ENCODE results near the gene LIN7B.

Gene LIN7B

GRCh38 chr19:49132974-49133609 is 18.9 kb downstream of the LIN7B start:
- no peak for TF ChIP-seq TAF1 (IDR thresholded peaks at IDR 0.05; ENCODE audit: low read depth)
- TF ChIP-seq TEAD4 (IDR thresholded peaks at IDR 0.05), result no peak
- TF ChIP-seq TCF12 (IDR thresholded peaks at IDR 0.05; ENCODE audit: low read depth), result no peak
- TF ChIP-seq, protein P1, sequence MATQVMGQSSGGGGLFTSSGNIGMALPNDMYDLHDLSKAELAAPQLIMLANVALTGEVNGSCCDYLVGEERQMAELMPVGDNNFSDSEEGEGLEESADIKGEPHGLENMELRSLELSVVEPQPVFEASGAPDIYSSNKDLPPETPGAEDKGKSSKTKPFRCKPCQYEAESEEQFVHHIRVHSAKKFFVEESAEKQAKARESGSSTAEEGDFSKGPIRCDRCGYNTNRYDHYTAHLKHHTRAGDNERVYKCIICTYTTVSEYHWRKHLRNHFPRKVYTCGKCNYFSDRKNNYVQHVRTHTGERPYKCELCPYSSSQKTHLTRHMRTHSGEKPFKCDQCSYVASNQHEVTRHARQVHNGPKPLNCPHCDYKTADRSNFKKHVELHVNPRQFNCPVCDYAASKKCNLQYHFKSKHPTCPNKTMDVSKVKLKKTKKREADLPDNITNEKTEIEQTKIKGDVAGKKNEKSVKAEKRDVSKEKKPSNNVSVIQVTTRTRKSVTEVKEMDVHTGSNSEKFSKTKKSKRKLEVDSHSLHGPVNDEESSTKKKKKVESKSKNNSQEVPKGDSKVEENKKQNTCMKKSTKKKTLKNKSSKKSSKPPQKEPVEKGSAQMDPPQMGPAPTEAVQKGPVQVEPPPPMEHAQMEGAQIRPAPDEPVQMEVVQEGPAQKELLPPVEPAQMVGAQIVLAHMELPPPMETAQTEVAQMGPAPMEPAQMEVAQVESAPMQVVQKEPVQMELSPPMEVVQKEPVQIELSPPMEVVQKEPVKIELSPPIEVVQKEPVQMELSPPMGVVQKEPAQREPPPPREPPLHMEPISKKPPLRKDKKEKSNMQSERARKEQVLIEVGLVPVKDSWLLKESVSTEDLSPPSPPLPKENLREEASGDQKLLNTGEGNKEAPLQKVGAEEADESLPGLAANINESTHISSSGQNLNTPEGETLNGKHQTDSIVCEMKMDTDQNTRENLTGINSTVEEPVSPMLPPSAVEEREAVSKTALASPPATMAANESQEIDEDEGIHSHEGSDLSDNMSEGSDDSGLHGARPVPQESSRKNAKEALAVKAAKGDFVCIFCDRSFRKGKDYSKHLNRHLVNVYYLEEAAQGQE (IDR thresholded peaks at IDR 0.05; ENCODE audit: low read depth), result no peak
- TF ChIP-seq YY1 (IDR thresholded peaks at IDR 0.05; ENCODE audit: low read depth), result no peak
- TF ChIP-seq CEBPB (IDR thresholded peaks at IDR 0.05), result no peak
- no peak for TF ChIP-seq EP300 (IDR thresholded peaks at IDR 0.05; ENCODE audit: borderline replicate concordance)
- TF ChIP-seq EGR1 (IDR thresholded peaks at IDR 0.05), result no peak
- no peak for TF ChIP-seq ZBTB7A (IDR thresholded peaks at IDR 0.05; ENCODE audit: low read depth)
- no peak for TF ChIP-seq MAX (IDR thresholded peaks at IDR 0.05)
- TF ChIP-seq NFIC (IDR thresholded peaks at IDR 0.05), result no peak
- no peak for TF ChIP-seq USF1 (IDR thresholded peaks at IDR 0.05)
- TF ChIP-seq FOXM1 (IDR thresholded peaks at IDR 0.05; ENCODE audit: borderline replicate concordance, low read depth), result no peak
- no peak for TF ChIP-seq CREB1 (IDR thresholded peaks at IDR 0.05; ENCODE audit: low read depth)

- TF ChIP-seq ZBTB7A (IDR thresholded peaks at IDR 0.05; ENCODE audit: low read depth), result no peak
- TF ChIP-seq NFIC (IDR thresholded peaks at IDR 0.05), result no peak
- no peak for TF ChIP-seq TAF1 (IDR thresholded peaks at IDR 0.05; ENCODE audit: low read depth)
- TF ChIP-seq, protein P1 (IDR thresholded peaks at IDR 0.05; ENCODE audit: low read depth), result no peak
- TF ChIP-seq MAX (IDR thresholded peaks at IDR 0.05), result no peak
- TF ChIP-seq USF1 (IDR thresholded peaks at IDR 0.05), result no peak
- no peak for TF ChIP-seq CEBPB (IDR thresholded peaks at IDR 0.05)
- no peak for TF ChIP-seq YY1 (IDR thresholded peaks at IDR 0.05; ENCODE audit: low read depth)
- TF ChIP-seq RAD21 (IDR thresholded peaks at IDR 0.05; ENCODE audit: low read depth), result no peak
- no peak for TF ChIP-seq EGR1 (IDR thresholded peaks at IDR 0.05)
- TF ChIP-seq TCF12 (IDR thresholded peaks at IDR 0.05; ENCODE audit: low read depth), result no peak
- no peak for TF ChIP-seq EP300 (IDR thresholded peaks at IDR 0.05; ENCODE audit: borderline replicate concordance)
- no peak for TF ChIP-seq TEAD4 (IDR thresholded peaks at IDR 0.05)
- TF ChIP-seq CREB1 (IDR thresholded peaks at IDR 0.05; ENCODE audit: low read depth), result no peak
- TF ChIP-seq FOXM1 (IDR thresholded peaks at IDR 0.05; ENCODE audit: borderline replicate concordance, low read depth), result no peak
Observed at GRCh38 chr19:49133621-49134454, 19.7 kb downstream of the LIN7B start.

GRCh38 chr19:49135686-49136085 is 21.5 kb downstream of the LIN7B start:
- TF ChIP-seq TEAD4 (IDR thresholded peaks at IDR 0.05) (no peak), ZBTB7A (IDR thresholded peaks at IDR 0.05; ENCODE audit: low read depth) (no peak), EGR1 (IDR thresholded peaks at IDR 0.05) (no peak), RAD21 (IDR thresholded peaks at IDR 0.05; ENCODE audit: low read depth) (no peak), FOXM1 (IDR thresholded peaks at IDR 0.05; ENCODE audit: borderline replicate concordance, low read depth) (no peak), USF1 (IDR thresholded peaks at IDR 0.05) (no peak), CEBPB (IDR thresholded peaks at IDR 0.05) (no peak), YY1 (IDR thresholded peaks at IDR 0.05; ENCODE audit: low read depth) (no peak), TCF12 (IDR thresholded peaks at IDR 0.05; ENCODE audit: low read depth) (no peak), EP300 (IDR thresholded peaks at IDR 0.05; ENCODE audit: borderline replicate concordance) (no peak), MAX (IDR thresholded peaks at IDR 0.05) (no peak), NFIC (IDR thresholded peaks at IDR 0.05) (no peak), TAF1 (IDR thresholded peaks at IDR 0.05; ENCODE audit: low read depth) (no peak), CREB1 (IDR thresholded peaks at IDR 0.05; ENCODE audit: low read depth) (no peak)
- TF ChIP-seq, protein P1 (IDR thresholded peaks at IDR 0.05; ENCODE audit: low read depth), result no peak
